ENCODE data around the gene IRAK3.
A peak's percentile ranks its signal among the peaks of the same experiment; 100 is the strongest.

IRAK3 gene

GRCh38 chr12:66270613-66271012 is 81.6 kb downstream of the IRAK3 start:
- TF ChIP-seq CTCF (IDR thresholded peaks at IDR 0.05; ENCODE audit: insufficient read depth, low read depth, low read length, missing control alignments) = no peak
- no peak overlapping the region for H3K4me3 ChIP-seq (ENCODE audit: low read length)
- no peak for DNase-seq (ENCODE audit: low read depth)

DNA sequence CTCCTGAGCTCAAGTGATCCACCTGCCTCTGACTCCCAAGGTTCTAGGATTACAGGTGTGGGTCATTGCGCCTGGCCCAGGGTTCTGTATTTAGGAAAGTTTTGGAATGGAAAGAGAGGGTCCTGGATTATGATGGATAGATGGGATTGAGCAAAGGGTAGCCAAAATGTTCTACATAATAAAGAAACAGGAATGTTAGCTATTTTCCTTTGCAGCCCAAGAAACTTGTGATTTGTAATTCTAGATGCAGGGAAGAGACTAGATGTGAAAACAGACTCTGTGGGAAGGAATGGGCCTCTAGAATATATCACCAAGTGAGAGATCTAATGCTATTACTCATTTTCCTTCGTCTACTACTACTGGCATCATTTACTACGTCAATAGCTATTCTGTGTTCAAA is 83.6 kb downstream of the IRAK3 start:
- TF ChIP-seq CTCF (IDR thresholded peaks at IDR 0.05; ENCODE audit: insufficient read depth, low read depth, low read length, missing control alignments) = no peak
- no peak for DNase-seq (ENCODE audit: low read depth)
- H3K4me3 ChIP-seq (ENCODE audit: low read length) = no peak overlapping the region

DNA sequence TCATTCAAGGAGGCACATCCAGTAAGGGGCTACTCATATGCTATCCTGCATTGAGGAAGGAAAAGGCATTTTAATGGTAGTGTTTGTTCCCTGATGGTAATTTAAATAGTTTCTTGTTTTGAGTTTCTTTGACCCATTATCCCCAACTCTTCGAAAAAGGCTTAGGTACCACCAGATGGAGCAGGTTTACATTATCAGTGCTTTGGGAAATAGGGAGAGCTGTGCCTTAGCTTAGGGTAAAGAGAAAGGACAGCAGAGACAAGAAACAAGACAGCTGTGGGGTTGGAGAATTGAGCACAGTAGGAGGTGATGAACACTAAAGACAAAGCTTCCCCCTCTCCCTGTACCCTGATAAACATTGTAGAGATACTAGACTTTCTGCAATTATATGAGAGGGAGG is 84.1 kb downstream of the IRAK3 start:
- H3K4me3 ChIP-seq (ENCODE audit: low read length) = no peak overlapping the region
- no peak for TF ChIP-seq CTCF (IDR thresholded peaks at IDR 0.05; ENCODE audit: insufficient read depth, low read depth, low read length, missing control alignments)
- no peak for DNase-seq (ENCODE audit: low read depth)

DNA sequence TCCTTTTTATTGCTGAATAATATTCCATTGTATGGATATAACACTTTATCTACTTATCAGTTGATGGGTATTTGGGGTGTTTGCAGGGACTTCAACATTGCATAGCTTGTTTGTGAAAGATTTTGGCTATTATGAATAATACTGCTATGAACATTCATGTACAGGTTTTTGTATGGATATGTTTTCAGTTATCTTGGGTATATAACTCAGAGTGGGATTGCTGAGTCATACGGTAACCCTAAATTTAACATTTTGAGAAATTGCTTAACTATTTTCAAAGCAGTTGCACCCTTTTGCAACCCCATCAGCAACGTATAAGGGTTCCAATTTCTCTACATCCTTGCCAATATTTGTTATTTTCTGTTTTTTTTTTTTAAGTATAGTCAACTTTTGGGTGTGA is 86.0 kb downstream of the IRAK3 start:
- no peak for TF ChIP-seq CTCF (IDR thresholded peaks at IDR 0.05; ENCODE audit: insufficient read depth, low read depth, low read length, missing control alignments)
- no peak overlapping the region for H3K4me3 ChIP-seq (ENCODE audit: low read length)
- DNase-seq (ENCODE audit: low read depth) = no peak

DNA sequence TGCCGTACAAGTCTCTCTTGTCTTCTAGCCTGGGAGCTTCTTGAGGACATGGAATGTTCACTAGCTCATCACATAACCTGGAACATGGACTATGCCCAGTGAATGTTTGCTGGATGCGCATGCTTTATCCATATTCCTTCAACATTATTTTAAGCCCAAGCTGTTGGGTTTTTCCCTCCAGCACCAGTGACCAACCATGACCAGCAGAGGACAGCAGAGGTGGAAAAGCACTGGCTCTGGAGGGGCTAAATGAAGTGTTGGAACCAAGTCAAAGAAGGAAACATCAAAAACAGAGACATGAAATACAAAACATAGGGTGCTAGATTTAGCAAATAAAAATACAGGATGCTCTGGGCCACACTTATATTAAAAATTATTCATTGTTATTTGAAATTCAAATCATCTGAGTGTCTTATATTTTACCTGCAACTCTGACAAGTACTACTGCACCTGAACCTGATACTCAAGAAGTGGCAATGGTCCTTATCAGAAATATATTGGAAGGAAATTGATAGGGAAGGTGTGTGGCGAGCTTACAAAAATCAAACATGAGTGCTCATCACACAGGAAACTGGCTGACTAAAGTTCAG is 90.2 kb downstream of the IRAK3 start:
- DNase-seq (ENCODE audit: low read depth) = peak; percentile 25
- H3K4me3 ChIP-seq (ENCODE audit: low read length) = no peak overlapping the region
- peak; percentile 79 for TF ChIP-seq CTCF (IDR thresholded peaks at IDR 0.05; ENCODE audit: insufficient read depth, low read depth, low read length, missing control alignments)

- TF ChIP-seq CTCF (IDR thresholded peaks at IDR 0.05; ENCODE audit: insufficient read depth, low read depth, low read length, missing control alignments) = no peak
- DNase-seq (ENCODE audit: low read depth) = no peak
Observed at GRCh38 chr12:66280561-66280960, 91.5 kb downstream of the IRAK3 start.

DNA sequence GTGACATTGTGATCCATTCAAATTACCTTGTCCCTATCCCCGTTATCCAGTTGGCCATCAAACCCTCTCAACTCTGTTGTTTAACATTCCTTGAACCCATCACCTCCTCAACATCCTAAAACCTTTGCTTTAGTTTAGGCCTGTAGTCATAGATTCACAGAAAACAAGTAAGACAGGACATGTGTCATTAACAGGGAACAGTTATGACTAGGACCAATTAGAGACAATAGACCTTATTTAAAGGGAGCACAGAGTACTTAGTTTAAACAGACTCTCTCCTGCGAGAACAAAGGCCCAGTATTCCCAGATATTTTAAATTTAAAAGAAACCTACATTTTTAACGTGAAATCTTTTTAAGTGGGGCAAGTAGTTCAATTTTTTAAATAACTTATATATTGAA is 93.2 kb downstream of the IRAK3 start:
- TF ChIP-seq CTCF (IDR thresholded peaks at IDR 0.05; ENCODE audit: insufficient read depth, low read depth, low read length, missing control alignments) = no peak
- DNase-seq (ENCODE audit: low read depth) = no peak
- no peak overlapping the region for H3K4me3 ChIP-seq (ENCODE audit: low read length)

More at GRCh38 chr12:66280561-66280960, 91.5 kb downstream of the IRAK3 start:
- no peak overlapping the region for H3K4me3 ChIP-seq (ENCODE audit: low read length)
